DND-41 (cell line): ENCODE measurements around the gene MGAT4B.

ENCODE experiments used
- EZH2 ChIP-seq: IDR thresholded peaks from 3 replicates; pipeline ENCODE4 v1.6.1; 2012; ENCODE audit warnings: borderline replicate concordance, low read depth, mild to moderate bottlenecking, moderate library complexity, low read length, inconsistent platforms; ENCODE audit not compliant: severe bottlenecking
- TF ChIP-seq, protein P1 (sequence below): IDR thresholded peaks from 2 replicates; pipeline ENCODE4 v1.5.1; 2012; ENCODE audit warnings: borderline replicate concordance, low read length, moderate library complexity, mild to moderate bottlenecking; ENCODE audit not compliant: poor library complexity, severe bottlenecking; ENCODE audit errors: extremely low read depth

DNA sequence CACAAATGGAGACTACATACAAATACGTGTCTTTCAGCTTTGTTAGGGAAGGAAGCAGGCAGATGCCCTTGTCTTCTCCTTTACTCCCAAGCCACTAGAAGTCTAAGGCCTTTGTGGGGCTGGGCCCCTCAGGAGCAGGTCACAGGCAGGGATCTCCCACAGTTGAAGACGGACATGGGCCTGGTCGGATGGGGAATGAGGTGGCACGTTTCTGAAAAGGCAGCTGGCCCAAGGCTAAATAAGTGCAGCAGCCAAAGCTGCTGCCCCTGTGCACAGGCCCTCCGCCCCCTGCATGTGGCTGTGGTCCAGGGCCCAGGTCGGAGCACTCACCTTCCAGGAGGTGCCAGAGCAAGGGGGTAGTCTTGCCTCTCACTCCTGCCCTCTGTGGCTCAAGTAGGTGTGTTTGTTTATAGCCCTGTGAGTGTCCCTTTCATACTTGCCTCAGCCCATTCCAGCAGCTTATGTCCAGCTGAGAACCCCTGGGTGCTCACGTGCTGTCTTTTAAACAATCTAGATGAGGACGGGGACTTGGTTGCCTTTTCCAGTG, 15.9 kb upstream of the MGAT4B start:
- TF ChIP-seq, protein P1, sequence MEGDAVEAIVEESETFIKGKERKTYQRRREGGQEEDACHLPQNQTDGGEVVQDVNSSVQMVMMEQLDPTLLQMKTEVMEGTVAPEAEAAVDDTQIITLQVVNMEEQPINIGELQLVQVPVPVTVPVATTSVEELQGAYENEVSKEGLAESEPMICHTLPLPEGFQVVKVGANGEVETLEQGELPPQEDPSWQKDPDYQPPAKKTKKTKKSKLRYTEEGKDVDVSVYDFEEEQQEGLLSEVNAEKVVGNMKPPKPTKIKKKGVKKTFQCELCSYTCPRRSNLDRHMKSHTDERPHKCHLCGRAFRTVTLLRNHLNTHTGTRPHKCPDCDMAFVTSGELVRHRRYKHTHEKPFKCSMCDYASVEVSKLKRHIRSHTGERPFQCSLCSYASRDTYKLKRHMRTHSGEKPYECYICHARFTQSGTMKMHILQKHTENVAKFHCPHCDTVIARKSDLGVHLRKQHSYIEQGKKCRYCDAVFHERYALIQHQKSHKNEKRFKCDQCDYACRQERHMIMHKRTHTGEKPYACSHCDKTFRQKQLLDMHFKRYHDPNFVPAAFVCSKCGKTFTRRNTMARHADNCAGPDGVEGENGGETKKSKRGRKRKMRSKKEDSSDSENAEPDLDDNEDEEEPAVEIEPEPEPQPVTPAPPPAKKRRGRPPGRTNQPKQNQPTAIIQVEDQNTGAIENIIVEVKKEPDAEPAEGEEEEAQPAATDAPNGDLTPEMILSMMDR: no peak
- TF ChIP-seq EZH2: no peak
